H1 (cell line): ENCODE data around the gene CAMK2D. TPM values are rescaled to one million over a fixed set of nuclear protein-coding genes. Genes with fewer than 3 reads are reported as not detected.

Experiments used
- CTCF ChIA-PET: fragments of 300-600 bp; sonication (Branson Sonifier 250); formaldehyde crosslinking; loops from one replicate; lab custom pipeline; 2021; ENCODE audit not compliant: partially characterized antibody; lab: Charles Lee
- POLR2A ChIA-PET: fragments of 300-600 bp; sonication (Branson Sonifier 250); formaldehyde crosslinking; loops from one replicate; lab custom pipeline; 2021; ENCODE audit warnings: inconsistent platforms; ENCODE audit not compliant: partially characterized antibody; lab: Charles Lee
- DNase-seq, 2 experiments: peaks; one replicate each; pipeline versions ENCODE4 v3.0.0 to v3.0.0-alpha.2; 2010 to 2022; ENCODE audit warnings: low spot score in 2 of 2, low read depth in 1 of 2, mixed read lengths in 1 of 2
- FAIRE-seq: peaks from 2 replicates; lab custom pipeline; 2011; peaks lifted over from hg19 to GRCh38; lab: Jason Lieb, UNC
- H2AFZ ChIP-seq: 2 replicates; pipeline ENCODE4 v1.8.1; 2012; ENCODE audit warnings: low read length, inconsistent platforms
- H2AK5ac ChIP-seq: 2 replicates; pipeline ENCODE4 v1.6.1; 2013; ENCODE audit warnings: low read depth, low read length
- H2BK120ac ChIP-seq: replicated peaks from 2 replicates; pipeline ENCODE3; 2013; ENCODE audit warnings: low read depth, low read length, inconsistent platforms
- H2BK12ac ChIP-seq: 2 replicates; pipeline ENCODE4 v1.6.1; 2013; ENCODE audit warnings: low read depth, low read length
- H2BK15ac ChIP-seq: 2 replicates; pipeline ENCODE4 v1.6.1; 2013; ENCODE audit warnings: low read length
- H2BK20ac ChIP-seq: 2 replicates; pipeline ENCODE4 v1.6.1; 2013; ENCODE audit warnings: low read length
- H2BK5ac ChIP-seq: 2 replicates; pipeline ENCODE4 v1.6.1; 2013; ENCODE audit warnings: low read depth, low read length
- H3K14ac ChIP-seq: 2 replicates; pipeline ENCODE4 v1.6.1; 2013; ENCODE audit warnings: inconsistent platforms; ENCODE audit not compliant: insufficient read length
- H3K18ac ChIP-seq: 2 replicates; pipeline ENCODE4 v1.6.1; 2013; ENCODE audit warnings: low read length; ENCODE audit errors: extremely low read depth
- H3K23ac ChIP-seq: 2 replicates; pipeline ENCODE4 v1.6.1; 2013; ENCODE audit warnings: inconsistent platforms; ENCODE audit not compliant: insufficient read length
- H3K23me2 ChIP-seq: 2 replicates; pipeline ENCODE4 v1.6.1; 2013; ENCODE audit warnings: low read depth, low read length
- H3K27ac ChIP-seq: 2 replicates; pipeline ENCODE4 v1.6.1; 2011; ENCODE audit warnings: low read depth, low read length, inconsistent platforms
- H3K27me3 ChIP-seq, 4 experiments: replicated peaks in 1 of 4; 1 replicate in 1 of 4; 2 replicates in 3 of 4; pipeline versions ENCODE4 v1.6.1 to v1.8.1; 2011 to 2013; ENCODE audit warnings: low read length in 3 of 4, mild to moderate bottlenecking in 3 of 4, inconsistent platforms in 2 of 4, mixed read lengths in 2 of 4, moderate library complexity in 1 of 4; ENCODE audit not compliant: control insufficient read depth in 3 of 4, insufficient read depth in 3 of 4; ENCODE audit errors: extremely low read depth in 1 of 4
- H3K36me3 ChIP-seq, 4 experiments: 2 replicates each; pipeline versions ENCODE4 v1.6.1 to v1.8.1; 2011 to 2013; ENCODE audit warnings: mild to moderate bottlenecking in 4 of 4, low read length in 3 of 4, moderate library complexity in 2 of 4, control low read depth in 1 of 4, inconsistent platforms in 1 of 4; ENCODE audit not compliant: insufficient read depth in 4 of 4, control insufficient read depth in 2 of 4
- H3K4ac ChIP-seq: replicated peaks from 2 replicates; pipeline ENCODE3; 2013; ENCODE audit warnings: low read length, low read depth, mixed read lengths, inconsistent platforms; ENCODE audit not compliant: insufficient read length
- H3K4me1 ChIP-seq, 4 experiments: replicated peaks in 1 of 4; 1 replicate in 1 of 4; 2 replicates in 3 of 4; pipeline versions ENCODE4 v1.6.1 to v1.8.1; 2011 to 2013; ENCODE audit warnings: low read length in 3 of 4, inconsistent platforms in 2 of 4, mixed read lengths in 1 of 4; ENCODE audit not compliant: insufficient read depth in 4 of 4, control insufficient read depth in 3 of 4
- H3K4me2 ChIP-seq, 2 experiments: 2 replicates each; pipeline versions ENCODE4 v1.6.1 to v1.8.1; 2011 to 2013; ENCODE audit warnings: low read depth in 2 of 2, low read length in 2 of 2, control low read depth in 1 of 2, inconsistent platforms in 1 of 2, mild to moderate bottlenecking in 1 of 2; ENCODE audit not compliant: insufficient read depth in 1 of 2
- H3K4me3 ChIP-seq, 4 experiments: fragments of 200-600, 300-600 bp in 1 of 4; sonication (generic), shearing (Covaris generic), sonication (Bioruptor Twin) in 1 of 4; 2 replicates each; pipeline versions ENCODE4 v1.5.1 to v1.8.1; 2011 to 2016; ENCODE audit warnings: low read length in 4 of 4, low read depth in 3 of 4, control low read depth in 2 of 4, inconsistent platforms in 2 of 4, mild to moderate bottlenecking in 2 of 4, mixed read lengths in 1 of 4, moderate library complexity in 1 of 4; ENCODE audit not compliant: insufficient read depth in 2 of 4; ENCODE audit errors: extremely low read depth in 1 of 4
- H3K56ac ChIP-seq: replicated peaks from 2 replicates; pipeline ENCODE3; 2013; ENCODE audit warnings: low read depth, mild to moderate bottlenecking, mixed read lengths, low read length, inconsistent platforms; ENCODE audit not compliant: insufficient read length
- H3K79me1 ChIP-seq: 2 replicates; pipeline ENCODE4 v1.6.1; 2013; ENCODE audit warnings: low read depth, low read length, control low read depth
- H3K79me2 ChIP-seq, 2 experiments: 2 replicates each; pipeline versions ENCODE4 v1.6.1 to v1.8.1; 2012 to 2013; ENCODE audit warnings: low read length in 2 of 2, mild to moderate bottlenecking in 2 of 2, inconsistent platforms in 1 of 2; ENCODE audit not compliant: insufficient read depth in 2 of 2, control insufficient read depth in 1 of 2
- H3K9ac ChIP-seq, 4 experiments: replicated peaks in 1 of 4; 1 replicate in 1 of 4; 2 replicates in 3 of 4; pipeline versions ENCODE4 v1.6.1 to v1.8.1; 2011 to 2013; ENCODE audit warnings: low read depth in 3 of 4, low read length in 3 of 4, control low read depth in 2 of 4, mild to moderate bottlenecking in 2 of 4, moderate library complexity in 2 of 4, inconsistent platforms in 1 of 4; ENCODE audit errors: extremely low read depth in 1 of 4
- H3K9me3 ChIP-seq, 2 experiments: 2 replicates each; pipeline versions ENCODE4 v1.6.1 to v1.8.1; 2012 to 2013; ENCODE audit warnings: mild to moderate bottlenecking in 2 of 2, moderate library complexity in 2 of 2, control low read depth in 1 of 2, inconsistent platforms in 1 of 2, low read depth in 1 of 2, low read length in 1 of 2, mixed read lengths in 1 of 2; ENCODE audit not compliant: insufficient read depth in 2 of 2
- H4K20me1 ChIP-seq, 2 experiments: replicated peaks in 1 of 2; 2 replicates each; pipeline versions ENCODE3 to v1.8.1; 2011 to 2013; ENCODE audit warnings: inconsistent platforms in 2 of 2, low read length in 2 of 2, mild to moderate bottlenecking in 1 of 2; ENCODE audit not compliant: insufficient read depth in 2 of 2, control insufficient read depth in 1 of 2
- H4K5ac ChIP-seq: 2 replicates; pipeline ENCODE4 v1.6.1; 2013; ENCODE audit warnings: low read length, low read depth, mixed read lengths, inconsistent platforms; ENCODE audit not compliant: insufficient read length
- H4K8ac ChIP-seq: 2 replicates; pipeline ENCODE4 v1.8.0; 2013; ENCODE audit warnings: mild to moderate bottlenecking, moderate library complexity, low read length, inconsistent platforms; ENCODE audit not compliant: insufficient read depth; ENCODE audit errors: extremely low read depth
- H4K91ac ChIP-seq: replicated peaks from 2 replicates; pipeline ENCODE3; 2013; ENCODE audit warnings: low read length, mixed read lengths, inconsistent platforms; ENCODE audit not compliant: insufficient read length
- ATF3 ChIP-seq: IDR thresholded peaks from 2 replicates; pipeline ENCODE4 v1.6.1; 2011; ENCODE audit warnings: low read depth, mild to moderate bottlenecking, low read length; ENCODE audit not compliant: insufficient read depth
- BCL11A ChIP-seq, 2 experiments: IDR thresholded peaks; one replicate each; pipeline ENCODE4 v1.6.1; 2011; ENCODE audit warnings: low read depth in 2 of 2, low read length in 2 of 2, mild to moderate bottlenecking in 2 of 2
- CBX8 ChIP-seq: fragments of 300-800, 300-1000 bp; sonication (generic); IDR thresholded peaks from 2 replicates; pipeline ENCODE4 v1.7.1; 2016; ENCODE audit warnings: low read depth, low read length, borderline replicate concordance
- EGR1 ChIP-seq: IDR thresholded peaks from 2 replicates; pipeline ENCODE4 v1.6.1; 2011; ENCODE audit warnings: low read depth, low read length, borderline replicate concordance
- FOSL1 ChIP-seq: IDR thresholded peaks from 2 replicates; pipeline ENCODE4 v1.6.1; 2011; ENCODE audit warnings: mild to moderate bottlenecking, low read depth, low read length, moderate library complexity; ENCODE audit not compliant: insufficient read depth
- HDAC2 ChIP-seq, 2 experiments: fragments of 300-600 bp in 1 of 2; sonication (generic) in 1 of 2; IDR thresholded peaks; 2 replicates each; pipeline ENCODE4 v1.6.1; 2011 to 2012; ENCODE audit warnings: low read depth in 2 of 2, low read length in 2 of 2, mild to moderate bottlenecking in 2 of 2, moderate library complexity in 2 of 2, borderline replicate concordance in 1 of 2, inconsistent platforms in 1 of 2
- JUN ChIP-seq: IDR thresholded peaks from 2 replicates; pipeline ENCODE4 v1.6.1; 2011; ENCODE audit warnings: low read depth, mild to moderate bottlenecking, improper control_type of control experiment, low read length
- MAFK ChIP-seq: IDR thresholded peaks from 2 replicates; pipeline ENCODE4 v1.6.1; 2012; ENCODE audit warnings: low read depth, mild to moderate bottlenecking, improper control_type of control experiment, low read length
- PHF8 ChIP-seq: fragments of 200-600 bp; sonication (generic); conservative IDR thresholded peaks from 2 replicates; pipeline ENCODE4 v1.7.1; 2012; ENCODE audit warnings: low read depth, mild to moderate bottlenecking, inconsistent platforms, low read length, moderate library complexity
- RFX5 ChIP-seq: IDR thresholded peaks from 2 replicates; pipeline ENCODE4 v1.6.1; 2011; ENCODE audit warnings: low read depth, low read length, improper control_type of control experiment, borderline replicate concordance
- RXRA ChIP-seq: IDR thresholded peaks from 2 replicates; pipeline ENCODE4 v1.6.1; 2011; ENCODE audit warnings: low read depth, mild to moderate bottlenecking, low read length, moderate library complexity; ENCODE audit not compliant: insufficient read depth
- TCF12 ChIP-seq: IDR thresholded peaks from 2 replicates; pipeline ENCODE4 v1.6.1; 2011; ENCODE audit warnings: low read depth, mild to moderate bottlenecking, low read length
- WGBS, 2 experiments: shearing (Covaris generic) in 1 of 2; methylation state at CpG; one replicate each; pipeline versions ENCODE4 v1.1.6 to v1.1.7; 2013 to 2015; ENCODE audit warnings: low lambda C conversion rate in 2 of 2, mixed read lengths in 2 of 2, inconsistent platforms in 1 of 2, low coverage in 1 of 2, missing lambda C conversion rate in 1 of 2; ENCODE audit not compliant: insufficient replicate concordance in 2 of 2, insufficient coverage in 1 of 2, insufficient read length in 1 of 2; ENCODE audit errors: extremely low coverage in 1 of 2, missing lambda C conversion rate in 1 of 2; 5-methylcytosine and 5-hydroxymethylcytosine counted together
- polyA plus RNA-seq, 7 experiments: library from polyadenylated mRNA; depleted of rRNA in 3 of 7; stranded (reverse) in 5 of 7; unstranded in 2 of 7; fragments of >200 nt in 5 of 7; fragments of 200-250 nt in 2 of 7; gene quantifications; 1 replicate in 5 of 7; 2 replicates in 1 of 7; 4 replicates in 1 of 7; pipeline versions ENCODE4 v1.2.1 to v1.2.3, GENCODE V29; 2011 to 2013; ENCODE audit warnings: missing spikeins in 2 of 7, mixed read lengths in 2 of 7
- total RNA-seq: library from RNA; stranded (reverse); fragmentation: NEBNext Ultra II Directional; extraction: Animal tissue kit (Norgen Biotek cat#: 25700); gene quantifications from 2 replicates; pipeline ENCODE4 v1.2.1, GENCODE V29; 2021

The CAMK2D gene
- total and polyA plus RNA-seq, 2 of the 8 experiments (the other 6 are each of a cell fraction or from before 2014, with no cell fraction given), result 3.2 to 7.0 TPM

GRCh38 chr4:113637823-113638561 is 123.5 kb downstream of the CAMK2D start:
- 73% methylated on average over 2 of the region's 2 CpGs; no CpG with 5 or more reads in 1 of the 2 experiments for WGBS, 2 experiments
- H3K9ac ChIP-seq, result no peak overlapping the region
- H4K20me1 ChIP-seq, result no peaks in the 10 kb centered on the region
- CTCF ChIA-PET, result interaction anchor here (0.6 to 1.0 kb wide), 2 partner anchors 11 to 41 kb away, joined by 3 read pairs; no protein-coding TSS in a partner anchor
- no peak overlapping the region for H4K8ac ChIP-seq
- no peaks in the 10 kb centered on the region; the same call in 1 of the 2 replicates for H3K79me1 ChIP-seq
- H3K23ac ChIP-seq, result no peak overlapping the region
- no peak overlapping the region for H3K14ac ChIP-seq
- H3K36me3 ChIP-seq, result no peaks in the 10 kb centered on the region
- no peak overlapping the region for H2BK5ac ChIP-seq
- POLR2A ChIA-PET, result no interaction called here
- no peak overlapping the region for H2BK20ac ChIP-seq
- no peak overlapping the region for H4K5ac ChIP-seq
- no peak overlapping the region for H3K4me3 ChIP-seq
- no peak overlapping the region for H2AFZ ChIP-seq
- FAIRE-seq (no peak), DNase-seq (no peak)
- H4K91ac ChIP-seq, result no peak overlapping the region
- no peak overlapping the region for H3K56ac ChIP-seq
- H3K4ac ChIP-seq, result no peak overlapping the region
- no peaks in the 10 kb centered on the region for H3K79me2 ChIP-seq
- no peaks in the 10 kb centered on the region for H3K9me3 ChIP-seq
- H2BK12ac ChIP-seq, result no peak overlapping the region
- no peak overlapping the region for H3K27ac ChIP-seq
- no peak overlapping the region for H3K4me2 ChIP-seq
- H2BK120ac ChIP-seq, result no peak overlapping the region
- H3K4me1 ChIP-seq, result no peaks in the 10 kb centered on the region
- H3K23me2 ChIP-seq, result no peaks in the 10 kb centered on the region
- H3K18ac ChIP-seq, result no peak overlapping the region
- no peaks in the 10 kb centered on the region for H3K27me3 ChIP-seq
- no peak overlapping the region for H2AK5ac ChIP-seq
- H2BK15ac ChIP-seq, result no peak overlapping the region
- no peak for TF ChIP-seq RFX5
- no peak for TF ChIP-seq PHF8
- TF ChIP-seq BCL11A (IDR thresholded peaks at IDR 0.05; ENCODE audit: low read depth in 2 of 2, low read length in 2 of 2), result no peak
- no peak for TF ChIP-seq CBX8
- TF ChIP-seq JUN, result no peak
- TF ChIP-seq ATF3, result no peak
- no peak for TF ChIP-seq FOSL1
- TF ChIP-seq HDAC2 (IDR thresholded peaks at IDR 0.05; ENCODE audit: borderline replicate concordance in 1 of 2, low read depth in 2 of 2, low read length in 2 of 2), result no peak
- TF ChIP-seq MAFK, result no peak
- no peak for TF ChIP-seq RXRA
- TF ChIP-seq TCF12, result no peak
- no peak for TF ChIP-seq EGR1
